Pulmonary artery endothelial cell (primary cell): ENCODE results near the gene PGA3. TPM values are rescaled to one million over a fixed set of nuclear protein-coding genes. Genes with fewer than 3 reads are reported as not detected.
"Not testable (repeated sequence)": the region's sequence is repeated elsewhere in the genome, so short reads cannot be mapped to it uniquely, and the experiment has no call there.

ENCODE experiments used
- DNase-seq: peaks from one replicate; pipeline ENCODE4 v3.0.0-alpha.2; 2011; ENCODE audit warnings: low read depth, low spot score
- total RNA-seq: library from RNA; depleted of rRNA; stranded (reverse); fragments of >200 nt; gene quantifications from 2 replicates; pipeline ENCODE4 v1.2.3, GENCODE V29; 2014

PGA3 gene
- total RNA-seq, 1 donor from 2014 or later = not detected

GRCh38 chr11:61170566-61170965 lies 32.7 kb upstream of the PGA3 start:
- DNase-seq = no peak

GRCh38 chr11:61171907-61172306 lies 31.4 kb upstream of the PGA3 start:
- no peak for DNase-seq

GRCh38 chr11:61172356-61172755 lies 31.0 kb upstream of the PGA3 start:
- no peak for DNase-seq

GRCh38 chr11:61172888-61173287 lies 30.4 kb upstream of the PGA3 start:
- no peak for DNase-seq

- no peak for DNase-seq
Observed at GRCh38 chr11:61173456-61173855, 29.9 kb upstream of the PGA3 start.

GRCh38 chr11:61174273-61174672 lies 29.0 kb upstream of the PGA3 start:
- DNase-seq = no peak

GRCh38 chr11:61174949-61175348 lies 28.4 kb upstream of the PGA3 start:
- no peak for DNase-seq

GRCh38 chr11:61176446-61176845 lies 26.9 kb upstream of the PGA3 start:
- DNase-seq = no peak

- not testable (repeated sequence) for DNase-seq
Observed at GRCh38 chr11:61180205-61180604, 23.1 kb upstream of the PGA3 start.

GRCh38 chr11:61181489-61181888 lies 21.8 kb upstream of the PGA3 start:
- no peak for DNase-seq

- DNase-seq = no peak
Observed at GRCh38 chr11:61183645-61184044, 19.7 kb upstream of the PGA3 start.

GRCh38 chr11:61186504-61186903 lies 16.8 kb upstream of the PGA3 start:
- no peak for DNase-seq

- peak; percentile 51 for DNase-seq
Observed at GRCh38 chr11:61187505-61188130, 15.7 kb upstream of the PGA3 start.

GRCh38 chr11:61189933-61190332 lies 13.4 kb upstream of the PGA3 start:
- DNase-seq = no peak

- DNase-seq = no peak
Observed at GRCh38 chr11:61193596-61193995, 9.7 kb upstream of the PGA3 start.

GRCh38 chr11:61194169-61194671 lies 9.1 kb upstream of the PGA3 start:
- DNase-seq = no peak

- DNase-seq = no peak
Observed at GRCh38 chr11:61194981-61195695, 8.2 kb upstream of the PGA3 start.

GRCh38 chr11:61195719-61196118 lies 7.6 kb upstream of the PGA3 start:
- no peak for DNase-seq

- no peak for DNase-seq
Observed at GRCh38 chr11:61198361-61198760, 5.0 kb upstream of the PGA3 start.

- DNase-seq = no peak
Observed at GRCh38 chr11:61198948-61199523, 4.3 kb upstream of the PGA3 start.

GRCh38 chr11:61201476-61201875 lies 1.8 kb upstream of the PGA3 start:
- no peak for DNase-seq

- DNase-seq = not testable (repeated sequence)
Observed at GRCh38 chr11:61203873-61204272, 558 bp downstream of the PGA3 start.
